HG02885 (cell line): ENCODE measurements around the gene CD247.

Source experiments
- ATAC-seq: cut with Tn5 transposase; IDR thresholded peaks from one replicate; pipeline ENCODE4 v1.9.1; 2021; ENCODE audit warnings: mild to moderate bottlenecking; ENCODE audit not compliant: unreplicated experiment, poor library complexity

Gene CD247

GRCh38 chr1:167442854-167443565 is 75.3 kb downstream of the CD247 start:
- ATAC-seq, result no peak

DNA sequence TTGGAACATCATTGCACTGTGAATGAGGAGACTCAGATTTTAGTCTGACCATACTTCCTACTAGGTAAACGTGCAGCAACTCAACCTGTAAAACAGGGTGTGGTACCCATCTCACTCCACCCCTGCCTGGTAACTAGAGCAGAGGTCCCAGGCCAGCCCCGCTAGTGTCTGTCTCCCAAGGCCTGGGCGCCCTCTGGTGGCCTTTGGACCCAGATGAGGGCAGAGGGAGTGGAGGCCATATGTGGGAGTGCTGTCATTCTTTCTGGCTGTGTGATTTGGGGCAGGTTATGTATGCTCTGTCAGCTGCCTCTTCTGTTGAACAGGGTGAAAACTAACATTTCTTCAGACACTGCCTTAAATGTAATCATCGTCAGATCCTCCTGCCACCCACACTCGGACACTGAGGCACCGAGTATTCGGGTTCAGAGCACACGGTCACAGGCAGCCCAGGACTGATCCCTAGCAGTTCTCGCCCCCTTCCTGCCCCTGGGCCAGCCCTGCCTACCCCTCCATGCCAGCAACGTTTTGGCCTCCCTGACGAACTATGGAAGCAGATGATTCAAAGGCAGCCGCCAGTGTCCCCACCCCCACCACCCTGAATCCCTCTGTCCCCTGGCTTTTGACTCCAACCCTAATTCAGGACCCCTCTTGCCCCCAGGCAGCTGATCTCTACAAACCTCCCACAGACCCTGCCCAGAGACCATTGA is 76.0 kb downstream of the CD247 start:
- ATAC-seq, result peak; percentile 89

DNA sequence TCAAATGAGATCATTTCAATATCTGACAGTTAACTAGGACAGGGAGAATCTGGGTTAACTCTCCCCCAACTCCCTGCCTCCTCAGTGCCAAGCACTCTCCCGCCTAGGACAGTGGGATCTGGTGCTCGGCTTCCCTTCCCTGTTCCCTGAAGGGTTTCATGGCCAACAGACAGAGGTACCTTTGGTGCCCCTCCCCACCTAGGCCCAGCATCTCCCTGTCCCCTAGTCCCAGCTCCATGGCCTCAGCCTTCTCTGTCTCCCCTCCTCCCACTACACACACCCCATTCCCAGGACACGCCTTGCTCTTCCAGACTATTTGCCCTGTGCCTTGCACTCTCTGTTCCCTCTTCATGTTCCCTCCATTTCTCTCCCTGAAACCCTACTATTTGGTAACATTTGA is 77.1 kb downstream of the CD247 start:
- no peak for ATAC-seq

DNA sequence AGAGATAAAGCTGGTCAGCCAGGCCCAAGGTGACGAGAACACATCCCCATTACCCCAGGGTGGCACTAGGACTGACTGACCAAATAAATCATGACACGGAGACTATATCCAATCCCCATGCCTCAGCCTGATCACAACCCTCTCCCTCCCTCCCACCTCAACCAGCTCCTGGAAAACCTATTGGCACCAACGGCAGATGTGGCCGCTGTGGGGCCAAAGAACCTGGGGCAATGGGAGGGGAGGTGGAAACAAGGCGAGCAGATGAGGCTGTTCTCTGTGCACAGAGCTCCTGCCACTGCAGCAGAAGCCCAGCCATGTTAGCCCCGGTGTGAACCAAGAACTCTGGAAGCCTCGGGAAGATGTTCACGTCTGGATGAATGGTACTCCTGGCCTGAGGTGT is 77.6 kb downstream of the CD247 start:
- ATAC-seq, result no peak

- ATAC-seq, result no peak
Observed at GRCh38 chr1:167440345-167440744, 78.0 kb downstream of the CD247 start.

- no peak for ATAC-seq
Observed at GRCh38 chr1:167439301-167439988, 78.9 kb downstream of the CD247 start.

DNA sequence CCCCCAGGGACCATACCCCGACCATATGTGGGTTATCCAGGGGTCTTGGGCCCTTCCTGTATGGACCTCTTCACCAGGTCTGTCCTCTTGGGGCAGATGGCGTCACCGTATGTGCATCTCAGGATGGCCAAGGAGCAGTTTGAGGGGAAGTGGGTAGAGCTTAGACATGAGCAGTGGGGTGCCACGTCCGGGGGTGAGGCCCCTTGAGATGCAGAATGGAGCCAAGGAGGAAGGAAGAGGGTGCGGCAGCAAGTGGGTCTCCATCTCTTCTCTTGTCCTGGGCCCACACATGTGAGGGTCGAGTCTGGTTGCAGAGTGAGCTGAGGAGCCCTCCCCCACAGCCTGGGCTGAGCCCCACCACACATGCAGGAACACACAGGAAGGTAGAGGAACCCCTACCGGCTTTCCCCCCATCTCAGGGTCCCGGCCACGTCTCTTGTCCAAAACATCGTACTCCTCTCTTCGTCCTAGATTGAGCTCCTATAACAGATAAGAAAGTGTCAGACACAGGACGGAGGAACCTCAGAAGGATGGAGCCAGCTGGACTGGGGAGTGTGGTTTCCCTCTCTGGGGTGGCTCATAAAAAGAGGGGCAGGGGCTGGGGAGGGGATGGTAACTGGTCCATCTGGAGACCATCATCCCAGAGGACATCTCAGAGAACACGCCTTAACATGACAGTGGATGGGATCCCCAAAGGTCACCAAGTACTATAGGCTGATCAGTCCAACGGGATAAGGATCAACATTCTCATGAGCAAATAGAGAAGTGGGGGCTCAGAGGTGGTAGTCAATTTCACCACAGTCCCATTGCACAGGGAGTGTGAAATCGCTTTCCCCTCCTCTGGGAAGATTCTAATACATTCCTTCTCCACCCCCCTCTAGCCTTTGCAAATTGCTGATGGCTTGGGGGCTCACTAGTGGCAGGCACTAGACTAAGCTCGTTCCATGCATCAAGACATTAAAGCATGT is 79.9 kb downstream of the CD247 start:
- ATAC-seq, result no peak

- ATAC-seq, result no peak
Observed at GRCh38 chr1:167435484-167435883, 82.8 kb downstream of the CD247 start.

DNA sequence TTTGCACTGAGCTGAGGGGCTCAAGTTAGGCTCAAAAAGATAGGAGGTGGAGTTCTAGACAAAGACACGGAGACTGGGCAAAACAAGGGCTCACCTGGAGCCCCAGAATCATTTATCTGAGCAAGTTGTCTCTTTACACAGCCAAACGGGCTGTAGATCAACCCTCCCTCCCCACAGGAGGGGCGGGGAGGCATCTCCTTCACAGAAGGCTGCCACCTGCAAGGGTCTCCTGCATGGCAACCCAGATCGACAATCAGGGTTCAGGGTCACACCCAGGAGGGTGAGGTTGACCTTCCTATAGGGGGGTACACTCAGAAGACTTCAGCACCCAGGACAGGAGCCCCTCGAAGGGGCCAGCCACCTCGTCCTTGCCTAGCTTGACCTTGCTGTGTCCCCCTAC is 84.0 kb downstream of the CD247 start:
- no peak for ATAC-seq

DNA sequence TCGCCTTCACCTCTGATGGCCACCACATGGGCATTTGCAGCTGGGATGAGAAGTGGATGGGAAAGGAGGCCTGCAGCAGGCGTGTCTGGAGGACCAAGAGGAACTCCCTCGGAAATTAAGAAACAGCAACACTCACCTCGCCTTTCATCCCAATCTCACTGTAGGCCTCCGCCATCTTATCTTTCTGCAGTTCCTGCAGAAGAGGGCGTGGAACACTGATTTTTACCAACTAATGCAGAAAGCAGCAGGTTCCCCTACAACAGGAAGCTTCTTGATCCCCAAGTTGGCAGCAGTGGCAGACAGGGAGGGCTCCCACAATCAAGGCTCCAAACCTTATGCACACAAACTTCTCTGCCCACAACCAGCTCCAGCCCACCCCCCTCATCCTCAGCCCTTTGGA is 84.4 kb downstream of the CD247 start:
- ATAC-seq, result no peak

DNA sequence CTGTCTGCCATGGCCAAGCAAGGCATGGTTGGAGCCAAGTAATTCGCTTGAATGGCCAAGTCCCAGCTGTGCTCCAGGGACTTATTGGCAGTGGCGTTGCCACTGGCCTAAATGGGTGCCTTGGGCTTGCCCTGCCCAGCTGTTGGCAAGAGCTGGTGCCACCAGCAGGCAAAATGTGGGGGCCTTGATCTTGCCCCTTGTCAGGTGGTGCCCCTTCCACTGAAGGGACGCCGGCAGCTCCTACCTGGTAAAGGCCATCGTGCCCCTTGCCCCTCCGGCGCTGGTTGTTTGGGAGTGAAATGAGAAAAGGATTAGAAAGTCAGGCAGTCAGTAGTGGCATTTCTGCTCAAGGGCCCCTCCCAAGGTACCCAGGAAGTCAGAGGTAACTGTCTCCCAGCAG is 85.5 kb downstream of the CD247 start:
- no peak for ATAC-seq

DNA sequence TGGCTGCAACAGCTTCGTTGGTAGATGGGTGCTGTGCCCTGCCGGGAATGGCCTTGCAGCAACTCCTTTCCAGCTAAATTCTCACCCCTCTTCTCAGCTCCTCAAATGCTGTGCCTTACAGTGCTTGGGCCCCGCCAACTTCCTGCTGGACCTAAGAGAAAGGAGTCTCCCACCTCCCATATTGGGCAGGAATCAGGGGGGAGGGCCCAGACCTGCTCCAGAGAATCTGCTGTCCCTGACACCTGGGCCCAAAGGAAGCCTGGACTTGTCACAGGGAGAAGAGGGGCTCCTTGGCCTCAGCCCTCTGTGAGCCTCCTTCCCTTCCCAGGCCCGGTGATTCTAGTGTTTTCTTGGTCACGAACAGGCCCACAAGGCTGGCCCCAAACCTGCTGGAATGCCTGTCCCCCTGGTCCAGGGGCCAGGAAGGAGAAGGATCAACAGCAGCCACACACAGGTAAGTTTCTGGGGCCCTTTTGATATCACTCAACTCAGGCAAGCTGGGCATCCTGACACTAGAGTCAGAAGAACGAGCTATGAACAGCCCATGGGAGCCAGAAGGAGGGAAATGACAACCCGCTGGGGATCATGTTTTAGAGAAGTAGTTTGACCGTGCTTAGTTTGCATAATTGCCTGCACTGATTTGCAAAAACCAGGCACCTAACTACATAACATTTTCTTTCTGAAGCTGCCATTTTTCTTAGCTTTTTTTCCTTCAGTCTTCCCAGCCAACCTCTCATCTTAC is 86.2 kb downstream of the CD247 start:
- ATAC-seq, result no peak

GRCh38 chr1:167431261-167431908 is 86.9 kb downstream of the CD247 start:
- ATAC-seq, result peak; percentile 37

- ATAC-seq, result peak; percentile 15
Observed at GRCh38 chr1:167430849-167431242, 87.5 kb downstream of the CD247 start.

GRCh38 chr1:167430134-167430848 is 88.0 kb downstream of the CD247 start:
- ATAC-seq, result peak; percentile 44

GRCh38 chr1:167429612-167430011 is 88.7 kb downstream of the CD247 start:
- ATAC-seq, result no peak

DNA sequence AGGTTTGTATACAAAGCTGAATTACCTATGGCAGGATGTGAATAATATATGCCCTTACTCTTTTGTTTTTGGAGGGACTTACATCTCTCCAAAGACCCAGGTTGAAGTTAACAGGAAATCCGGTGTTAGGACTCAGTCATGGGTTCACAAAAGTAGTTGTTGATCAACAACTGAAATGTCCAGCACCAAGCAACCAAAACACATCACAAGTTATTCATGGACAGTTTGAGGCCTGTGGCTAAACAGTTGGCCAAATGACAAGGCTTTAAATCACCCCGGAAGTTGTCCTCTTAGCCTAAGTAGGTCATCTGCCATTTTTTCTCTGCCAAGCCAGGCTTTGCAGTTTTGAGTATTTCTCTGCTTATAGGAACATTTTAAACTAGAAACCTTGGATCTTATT is 89.9 kb downstream of the CD247 start:
- no peak for ATAC-seq

DNA sequence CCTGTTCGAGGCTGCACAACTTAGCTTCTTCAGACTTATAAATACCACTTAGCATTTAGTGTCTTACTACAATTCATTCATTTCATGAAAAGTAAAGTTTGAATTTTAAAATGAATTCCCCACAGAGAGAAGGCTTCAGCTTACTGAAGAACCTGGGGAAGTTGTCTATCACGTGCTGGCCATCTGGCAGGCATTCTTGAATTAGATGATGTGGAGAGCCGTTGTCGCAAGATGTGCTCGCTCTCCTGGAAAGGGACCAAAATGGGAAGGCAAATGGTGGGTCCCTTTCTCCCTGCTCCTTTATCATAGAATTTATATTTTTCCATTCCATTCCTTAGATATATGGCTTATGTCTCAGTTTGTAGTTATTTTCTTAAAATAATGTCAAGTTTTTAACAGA is 90.5 kb downstream of the CD247 start:
- ATAC-seq, result no peak

GRCh38 chr1:167426716-167427115 is 91.6 kb downstream of the CD247 start:
- ATAC-seq, result no peak
